HL-60 (cell line): Measurements from ENCODE around the gene SUSD1.
"Not testable (repeated sequence)": the region's sequence is repeated elsewhere in the genome, so short reads cannot be mapped to it uniquely, and the experiment has no call there.

ENCODE experiments used
- GABPA ChIP-seq: IDR thresholded peaks from 2 replicates; pipeline ENCODE4 v1.6.1; 2012; ENCODE audit warnings: low read depth
- POLR2AphosphoS5 ChIP-seq: IDR thresholded peaks from 2 replicates; pipeline ENCODE4 v1.6.1; 2012; ENCODE audit warnings: low read depth
- SPI1 ChIP-seq: IDR thresholded peaks from 2 replicates; pipeline ENCODE4 v1.6.1; 2012; ENCODE audit warnings: low read depth, mild to moderate bottlenecking, borderline replicate concordance
- TF ChIP-seq, protein P1 (sequence below): IDR thresholded peaks from one replicate; pipeline ENCODE4 v1.5.1; 2011; ENCODE audit warnings: low read length, control low read depth, inconsistent platforms; ENCODE audit not compliant: insufficient read depth

DNA sequence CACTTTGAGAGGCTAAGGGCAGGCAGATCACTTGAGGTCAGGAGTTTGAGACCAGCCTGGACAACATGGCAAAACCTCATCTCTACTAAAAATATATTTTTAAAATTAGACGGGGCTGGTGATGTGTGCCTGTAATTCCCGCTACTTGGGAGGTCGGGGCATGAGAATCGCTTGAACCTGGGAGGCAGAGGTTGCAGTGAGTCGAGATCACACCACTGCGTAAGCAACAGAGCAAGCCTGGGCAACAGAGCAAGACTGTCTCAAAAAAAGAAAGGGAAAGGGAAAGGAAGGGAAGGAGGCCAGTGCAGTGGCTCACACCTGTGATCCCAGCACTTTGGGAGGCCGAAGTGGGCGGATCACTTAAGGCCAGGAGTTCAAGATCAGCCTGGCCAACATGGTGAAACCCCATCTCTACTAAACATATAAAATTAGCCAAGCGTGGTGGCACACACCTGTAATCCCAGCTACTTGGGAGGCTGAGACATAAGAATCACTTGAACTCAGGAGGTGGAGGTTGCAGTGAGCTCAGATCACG, 101.4 kb downstream of the SUSD1 start:
- TF ChIP-seq POLR2AphosphoS5, GABPA, SPI1: not testable (repeated sequence)
- TF ChIP-seq, protein P1, sequence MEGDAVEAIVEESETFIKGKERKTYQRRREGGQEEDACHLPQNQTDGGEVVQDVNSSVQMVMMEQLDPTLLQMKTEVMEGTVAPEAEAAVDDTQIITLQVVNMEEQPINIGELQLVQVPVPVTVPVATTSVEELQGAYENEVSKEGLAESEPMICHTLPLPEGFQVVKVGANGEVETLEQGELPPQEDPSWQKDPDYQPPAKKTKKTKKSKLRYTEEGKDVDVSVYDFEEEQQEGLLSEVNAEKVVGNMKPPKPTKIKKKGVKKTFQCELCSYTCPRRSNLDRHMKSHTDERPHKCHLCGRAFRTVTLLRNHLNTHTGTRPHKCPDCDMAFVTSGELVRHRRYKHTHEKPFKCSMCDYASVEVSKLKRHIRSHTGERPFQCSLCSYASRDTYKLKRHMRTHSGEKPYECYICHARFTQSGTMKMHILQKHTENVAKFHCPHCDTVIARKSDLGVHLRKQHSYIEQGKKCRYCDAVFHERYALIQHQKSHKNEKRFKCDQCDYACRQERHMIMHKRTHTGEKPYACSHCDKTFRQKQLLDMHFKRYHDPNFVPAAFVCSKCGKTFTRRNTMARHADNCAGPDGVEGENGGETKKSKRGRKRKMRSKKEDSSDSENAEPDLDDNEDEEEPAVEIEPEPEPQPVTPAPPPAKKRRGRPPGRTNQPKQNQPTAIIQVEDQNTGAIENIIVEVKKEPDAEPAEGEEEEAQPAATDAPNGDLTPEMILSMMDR = not testable (repeated sequence)
